Right cardiac atrium (tissue), 5 donors: ENCODE measurements around the gene PNPLA6. TPM values are rescaled to one million over a fixed set of nuclear protein-coding genes. Genes with fewer than 3 reads are reported as not detected.

Experiments
- ATAC-seq, 2 donors: fragments of 200-7000 bp; cut with Tn5 transposase; one replicate each; pipeline versions ENCODE4 v1.8.0 to v1.9.1; 2020; ENCODE audit warnings: moderate library complexity in 2 of 2, mild to moderate bottlenecking in 1 of 2
- DNase-seq, 3 donors: peaks; one replicate each; pipeline ENCODE4 v3.0.0-alpha.2; 2020
- H3K27ac ChIP-seq: one replicate; pipeline ENCODE4 v1.5.1; 2013; ENCODE audit warnings: mild to moderate bottlenecking, low read length, control low read depth, moderate library complexity
- H3K27me3 ChIP-seq: one replicate; pipeline ENCODE4 v1.6.1; 2013; ENCODE audit not compliant: control insufficient read depth, insufficient read depth
- H3K4me1 ChIP-seq: one replicate; pipeline ENCODE4 v1.6.1; 2013; ENCODE audit warnings: low read length; ENCODE audit not compliant: control insufficient read depth, insufficient read depth
- H3K4me3 ChIP-seq: one replicate; pipeline ENCODE4 v1.5.1; 2013; ENCODE audit warnings: low read length, control low read depth
- H3K9me3 ChIP-seq: one replicate; pipeline ENCODE4 v1.6.1; 2013; ENCODE audit warnings: low read length; ENCODE audit not compliant: control insufficient read depth
- WGBS: extraction: QIAGEN DNeasy Blood & Tissue Kit; methylation state at CpG from one replicate; pipeline ENCODE4 v1.1.7; 2013; 5-methylcytosine and 5-hydroxymethylcytosine counted together
- intact Hi-C, 4 donors: fragments of 100-400 bp; cut with DNase I; formaldehyde crosslinking; loops; one replicate each; pipeline versions ENCODE4 v1.11.0 to v1.14.0; 2022 to 2023
- polyA plus RNA-seq: library from polyadenylated mRNA; stranded (reverse); fragments of 200-250 nt; gene quantifications from one replicate; pipeline ENCODE4 v1.2.3, GENCODE V29; 2013
- total RNA-seq, 4 donors: library from RNA; stranded (reverse); fragmentation: NEBNext Ultra II Directional; extraction: Animal tissue kit (Norgen Biotek cat#: 25700); gene quantifications; one replicate each; pipeline ENCODE4 v1.2.1, GENCODE V29; 2021
- donor health status: healthy with polysubstance abuse.
- donor health status: DM: no; HTN: yes; CAD: no.
- donor health status: DM: no; HTN: no; CAD: no.
- donor health status: DM: no; HTN: yes; CAD: no; lungs with severe emphysema.
- donor health status: DM: yes; HTN: yes; CAD: no.

Gene PNPLA6
- total and polyA plus RNA-seq, 5 donors = 33.5 to 70.9 (median 63.9) TPM

DNA sequence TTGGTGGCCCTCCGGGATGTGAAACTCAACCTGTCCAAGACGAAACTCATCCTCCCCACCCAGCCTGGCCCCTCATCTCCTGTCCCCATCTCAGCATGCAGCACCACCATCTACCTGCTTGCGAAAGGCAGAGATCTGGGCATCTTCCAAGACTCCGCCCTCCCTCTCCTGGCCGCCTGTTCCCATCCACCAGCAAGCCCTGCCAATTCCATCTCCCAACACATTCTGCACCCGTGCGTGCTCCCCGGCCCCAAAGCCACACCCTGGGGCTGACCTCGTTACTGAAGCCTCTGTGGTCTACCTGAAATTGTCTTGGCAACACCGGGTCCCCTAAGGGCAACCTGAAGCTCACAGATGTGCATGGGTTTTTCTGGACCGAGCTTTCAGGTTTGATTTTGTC lies 46.9 kb downstream of the PNPLA6 start:
- DNase-seq = no peak
- no peak for ATAC-seq
- no peak overlapping the region for H3K4me3 ChIP-seq
- H3K9me3 ChIP-seq = no peaks in the 10 kb centered on the region
- H3K27me3 ChIP-seq = no peaks in the 10 kb centered on the region
- no peaks in the 10 kb centered on the region for H3K4me1 ChIP-seq
- intact Hi-C loops = no loop called here
- no peak overlapping the region for H3K27ac ChIP-seq
- 59% methylated on average over 11 of the region's 11 CpGs for WGBS

DNA sequence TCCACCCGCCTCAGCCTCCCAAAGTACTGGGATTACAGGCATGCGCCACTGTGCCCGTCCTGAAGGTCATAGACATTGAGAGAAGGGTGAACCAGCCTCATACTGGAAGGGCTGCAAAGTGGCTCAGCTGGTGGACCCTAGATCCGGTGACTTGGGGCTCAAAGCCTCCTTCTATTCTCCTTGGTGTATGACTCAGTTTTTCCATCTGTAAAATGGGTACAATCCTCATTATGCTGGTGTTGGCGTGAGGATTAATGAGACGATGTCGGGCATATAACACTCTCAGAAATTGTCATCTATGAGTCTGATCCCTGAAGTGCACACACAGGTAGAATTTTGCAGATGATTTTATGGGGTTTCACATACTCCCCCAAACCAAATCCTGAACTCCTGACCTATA lies 54.3 kb downstream of the PNPLA6 start:
- 89% methylated on average over 7 of the region's 7 CpGs for WGBS
- intact Hi-C loops = no loop called here
- Histone ChIP-seq H3K4me1 (no peaks in the 10 kb centered on the region), H3K4me3 (no peak overlapping the region), H3K27me3 (no peaks in the 10 kb centered on the region), H3K27ac (no peak overlapping the region), H3K9me3 (no peaks in the 10 kb centered on the region)
- ATAC-seq (no peak), DNase-seq (no peak)

- ATAC-seq = no peak
- H3K4me3 ChIP-seq = no peak overlapping the region
- 58% methylated on average over 8 of the region's 8 CpGs for WGBS
- H3K4me1 ChIP-seq = no peaks in the 10 kb centered on the region
- intact Hi-C loops = no loop called here
- H3K27ac ChIP-seq = no peak overlapping the region
- DNase-seq = no peak
- no peaks in the 10 kb centered on the region for H3K27me3 ChIP-seq
- no peaks in the 10 kb centered on the region for H3K9me3 ChIP-seq
Measured at GRCh38 chr19:7590256-7590655, 54.7 kb downstream of the PNPLA6 start.

- intact Hi-C loops = no loop called here
- H3K27ac ChIP-seq = no peak within 1 kb of the TSS
- DNase-seq = no peak
- H3K4me1 ChIP-seq = no peaks in the 10 kb centered on the region
- no peaks in the 10 kb centered on the region for H3K9me3 ChIP-seq
- ATAC-seq = peak; percentile 42 to 47
- H3K27me3 ChIP-seq = no peaks in the 10 kb centered on the region
- peak within 1 kb of the TSS; percentile 57 for H3K4me3 ChIP-seq
- WGBS = under 1% methylated on average over 78 of the region's 78 CpGs
Measured at GRCh38 chr19:7595466-7596133, 60.1 kb downstream of the PNPLA6 start, which contains the start of gene CAMSAP3. TSS of gene CAMSAP3 (plus strand) at chr19:7595863. CDS start at chr19:7596003, 140 bp downstream.

- ATAC-seq (no peak), DNase-seq (no peak)
- intact Hi-C loops = no loop called here
- Histone ChIP-seq H3K4me3 (peak overlapping the region; percentile 57), H3K27ac (no peak overlapping the region), H3K4me1 (no peaks in the 10 kb centered on the region), H3K27me3 (no peaks in the 10 kb centered on the region), H3K9me3 (no peaks in the 10 kb centered on the region)
- WGBS = 3% methylated on average over 70 of the region's 70 CpGs
Measured at GRCh38 chr19:7596211-7596937, 60.9 kb downstream of the PNPLA6 start.

DNA sequence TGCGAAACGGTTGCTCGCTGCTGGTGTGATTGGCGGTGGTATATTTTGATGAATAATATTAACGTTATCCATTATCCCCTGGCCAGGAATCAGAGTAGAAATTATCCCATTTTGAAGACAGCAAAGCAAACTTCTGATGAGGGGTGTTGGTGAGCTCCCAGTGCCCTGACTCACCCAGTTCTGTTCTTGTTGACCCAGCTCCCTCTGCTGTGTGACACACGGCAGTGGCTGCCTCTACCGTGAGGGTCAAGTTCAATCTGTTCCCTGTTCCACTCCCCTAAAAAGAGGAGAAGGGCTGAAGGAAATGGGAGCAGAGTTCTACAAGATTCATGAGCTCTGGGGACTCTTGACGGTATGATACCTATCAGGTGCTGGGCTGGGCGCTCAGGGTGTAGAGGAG lies 62.2 kb downstream of the PNPLA6 start:
- Histone ChIP-seq H3K27me3 (no peaks in the 10 kb centered on the region), H3K4me3 (no peak overlapping the region), H3K27ac (no peak overlapping the region), H3K9me3 (no peaks in the 10 kb centered on the region), H3K4me1 (no peaks in the 10 kb centered on the region)
- intact Hi-C loops = no loop called here
- DNase-seq = no peak
- no peak for ATAC-seq
- WGBS = 70% methylated on average over 9 of the region's 9 CpGs

DNA sequence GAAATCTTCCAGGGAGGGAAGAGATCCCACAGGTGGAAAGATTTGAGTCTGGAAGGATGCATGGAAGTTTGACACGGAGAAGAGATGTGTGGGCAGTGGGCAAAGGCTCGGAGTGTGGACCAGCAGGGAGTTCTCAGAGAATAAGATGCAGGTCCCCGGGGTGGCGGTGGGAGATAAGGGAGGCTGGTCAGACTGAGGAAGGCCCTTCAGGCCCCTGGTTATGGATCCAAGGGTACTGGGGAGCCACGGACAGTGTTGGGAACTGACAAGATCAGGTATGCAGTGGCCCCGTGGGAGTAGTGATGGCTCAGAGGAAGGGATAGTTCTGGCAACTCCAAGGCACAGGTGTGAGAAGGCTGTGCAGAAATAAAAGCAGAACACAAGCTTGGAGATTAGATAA lies 62.7 kb downstream of the PNPLA6 start:
- DNase-seq (no peak), ATAC-seq (no peak)
- no peak overlapping the region for H3K4me3 ChIP-seq
- no peaks in the 10 kb centered on the region for H3K27me3 ChIP-seq
- no peak overlapping the region for H3K27ac ChIP-seq
- H3K9me3 ChIP-seq = no peaks in the 10 kb centered on the region
- intact Hi-C loops = no loop called here
- no peaks in the 10 kb centered on the region for H3K4me1 ChIP-seq
- 63% methylated on average over 6 of the region's 6 CpGs for WGBS

GRCh38 chr19:7600721-7601120 lies 65.2 kb downstream of the PNPLA6 start:
- intact Hi-C loops = no loop called here
- Histone ChIP-seq H3K27me3 (no peaks in the 10 kb centered on the region), H3K4me3 (no peak overlapping the region), H3K4me1 (no peaks in the 10 kb centered on the region), H3K27ac (no peak overlapping the region), H3K9me3 (no peaks in the 10 kb centered on the region)
- ATAC-seq = no peak
- no peak for DNase-seq

DNA sequence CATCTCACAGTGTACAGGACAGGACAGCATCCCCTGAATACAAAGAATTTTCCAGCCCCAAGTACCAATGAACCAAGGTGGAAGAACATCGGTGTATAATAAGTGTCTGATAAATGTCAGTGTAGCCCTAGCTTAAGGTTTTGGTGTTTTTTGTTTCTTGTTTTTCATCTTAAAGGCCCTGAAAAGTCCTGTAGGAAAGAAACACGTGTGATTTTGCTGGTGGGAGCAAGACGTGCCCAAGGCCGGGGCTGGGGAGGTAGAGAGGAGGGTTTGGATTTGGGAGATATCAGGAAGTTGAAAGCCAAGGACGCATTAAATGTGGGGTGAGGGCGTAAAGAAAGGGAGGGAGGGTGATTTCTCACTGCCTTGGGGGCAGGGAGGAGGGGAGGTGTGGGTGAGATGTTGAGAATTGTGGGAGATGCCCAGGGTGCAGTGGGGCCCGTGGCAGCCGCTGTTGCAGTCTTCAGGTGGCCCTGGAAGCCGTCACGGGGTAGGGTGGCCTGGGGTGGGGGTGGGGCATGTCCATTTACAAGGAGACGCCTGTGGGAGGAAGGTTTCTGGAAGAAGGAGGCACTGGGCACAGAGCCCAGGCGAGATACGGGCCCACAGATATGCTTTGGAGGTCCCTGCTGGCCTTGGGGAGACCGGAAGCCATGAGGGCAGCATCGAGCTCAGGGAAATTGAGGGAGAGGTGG lies 66.9 kb downstream of the PNPLA6 start:
- DNase-seq (peak in 2 of 3 donors; percentile 49 to 78), ATAC-seq (peak; percentile 39 to 57)
- H3K9me3 ChIP-seq = no peaks in the 10 kb centered on the region
- H3K27ac ChIP-seq = no peak overlapping the region
- H3K4me1 ChIP-seq = no peaks in the 10 kb centered on the region
- H3K27me3 ChIP-seq = no peaks in the 10 kb centered on the region
- WGBS = 32% methylated on average over 15 of the region's 15 CpGs
- no peak overlapping the region for H3K4me3 ChIP-seq
- intact Hi-C loops = no loop called here

DNA sequence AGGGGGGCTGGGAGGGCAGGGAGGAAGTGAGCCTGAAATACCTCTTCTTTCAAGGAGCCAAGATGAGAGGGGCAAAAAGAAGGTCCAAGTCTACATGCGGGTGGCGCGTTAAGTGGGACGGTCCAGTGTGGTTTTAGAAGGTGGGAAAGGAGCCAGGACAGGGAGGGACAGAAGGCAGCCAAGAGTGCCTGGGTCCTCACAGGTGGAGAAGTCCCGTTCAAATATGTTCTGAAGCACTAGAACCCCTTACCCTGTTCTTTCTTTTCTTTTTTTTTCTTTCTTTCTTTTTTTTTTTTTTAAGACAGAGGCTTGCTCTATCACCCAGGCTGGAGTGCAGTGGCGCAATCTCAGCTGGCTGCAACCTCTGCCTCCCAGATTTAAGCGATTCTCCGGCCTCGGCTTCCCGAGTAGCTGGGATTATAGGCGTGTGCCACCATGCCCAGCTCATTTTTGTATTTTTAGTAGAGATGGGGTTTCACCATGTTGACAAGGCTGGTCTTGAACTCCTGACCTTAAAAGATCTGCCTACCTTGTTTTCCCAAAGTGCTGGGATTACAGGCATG lies 67.5 kb downstream of the PNPLA6 start:
- no peaks in the 10 kb centered on the region for H3K9me3 ChIP-seq
- no peaks in the 10 kb centered on the region for H3K27me3 ChIP-seq
- intact Hi-C loops = no loop called here
- H3K27ac ChIP-seq = no peak overlapping the region
- DNase-seq = peak in 1 of 3 donors; percentile 30
- WGBS = 53% methylated on average over 11 of the region's 11 CpGs
- no peak overlapping the region for H3K4me3 ChIP-seq
- no peak for ATAC-seq
- H3K4me1 ChIP-seq = no peaks in the 10 kb centered on the region

DNA sequence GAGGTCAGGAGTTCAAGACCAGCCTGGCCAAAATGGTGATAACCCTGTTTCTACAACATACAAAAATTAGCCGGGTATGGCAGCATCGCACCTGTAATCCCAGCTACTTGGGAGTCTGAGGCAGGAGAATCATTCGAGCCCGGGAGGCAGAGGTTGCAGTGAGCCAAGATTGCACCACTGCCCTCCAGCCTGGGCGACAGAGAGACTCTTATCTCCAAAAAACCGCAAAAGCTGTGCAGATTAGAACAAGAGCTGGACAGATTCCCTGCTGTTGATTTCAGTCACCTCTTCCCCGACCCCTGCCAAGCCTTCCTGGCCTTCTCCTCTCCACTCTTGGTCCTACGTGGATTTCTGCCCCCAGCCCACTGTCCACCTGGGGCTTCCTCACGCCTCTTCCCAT lies 68.4 kb downstream of the PNPLA6 start:
- intact Hi-C loops = no loop called here
- no peak for ATAC-seq
- Histone ChIP-seq H3K27ac (no peak overlapping the region), H3K4me3 (no peak overlapping the region), H3K9me3 (no peaks in the 10 kb centered on the region), H3K27me3 (no peaks in the 10 kb centered on the region), H3K4me1 (no peaks in the 10 kb centered on the region)
- DNase-seq = peak in 1 of 3 donors; percentile 29
- 59% methylated on average over 9 of the region's 9 CpGs for WGBS
